Stimulated activated CD4-positive, alpha-beta T cell treated with anti-CD3 and anti-CD28 coated beads, Interleukin-1b, Interleukin-23, amount 100 ng/mL, for 24 hours (primary cell): ENCODE measurements around the gene AIRE.

Experiments
- DNase-seq, 4 experiments: peaks; one replicate each; pipeline ENCODE4 v3.0.0-alpha.2; 2020; ENCODE audit warnings: low read depth in 4 of 4, low spot score in 1 of 4

Gene AIRE

GRCh38 chr21:44303490-44303981 lies 17.9 kb downstream of the AIRE start:
- no peak for DNase-seq

GRCh38 chr21:44304011-44304616 lies 18.4 kb downstream of the AIRE start:
- no peak for DNase-seq

DNA sequence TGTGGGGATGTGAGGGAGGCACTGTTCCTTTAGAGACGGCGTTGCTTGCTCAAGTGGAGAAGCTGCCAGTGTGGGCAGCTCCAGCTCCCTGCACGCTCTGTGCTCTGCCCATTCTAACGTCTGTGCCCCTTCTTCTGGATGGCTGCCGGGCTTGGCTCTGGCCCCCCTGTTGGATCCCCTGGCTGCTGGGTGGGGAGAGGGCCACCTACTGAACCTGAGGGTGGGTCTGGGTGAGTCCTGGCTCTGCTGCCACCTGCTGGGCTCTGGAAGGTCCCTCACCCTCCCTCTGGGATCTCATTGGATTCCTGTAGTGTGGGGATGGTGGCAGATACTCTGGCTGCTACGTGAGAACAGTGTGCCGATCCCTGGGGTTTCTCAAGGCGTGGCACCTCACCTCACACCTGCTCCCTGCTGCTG lies 19.2 kb downstream of the AIRE start:
- DNase-seq = peak in 2 of 4 experiments; percentile 21 to 25

DNA sequence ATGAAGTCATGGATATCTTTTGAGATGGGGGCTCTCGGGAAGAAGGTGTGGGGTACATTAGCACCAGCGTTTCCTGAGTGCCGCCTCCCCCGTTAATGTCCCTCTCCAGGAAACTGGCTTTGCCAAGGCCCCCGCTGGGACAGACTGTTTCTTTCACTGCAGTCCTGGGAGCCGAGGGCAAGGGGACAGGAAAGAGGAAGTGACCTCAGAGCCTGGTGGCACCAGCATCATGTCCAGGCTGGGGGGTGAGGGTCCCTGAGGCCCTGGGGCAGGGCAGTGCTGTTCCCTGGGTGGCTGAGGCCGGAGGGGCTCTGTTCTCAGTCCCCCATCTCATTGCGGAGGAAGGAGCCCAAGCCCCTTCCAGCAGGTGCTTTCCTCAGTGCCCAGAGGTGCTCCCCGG lies 20.0 kb downstream of the AIRE start:
- no peak for DNase-seq

DNA sequence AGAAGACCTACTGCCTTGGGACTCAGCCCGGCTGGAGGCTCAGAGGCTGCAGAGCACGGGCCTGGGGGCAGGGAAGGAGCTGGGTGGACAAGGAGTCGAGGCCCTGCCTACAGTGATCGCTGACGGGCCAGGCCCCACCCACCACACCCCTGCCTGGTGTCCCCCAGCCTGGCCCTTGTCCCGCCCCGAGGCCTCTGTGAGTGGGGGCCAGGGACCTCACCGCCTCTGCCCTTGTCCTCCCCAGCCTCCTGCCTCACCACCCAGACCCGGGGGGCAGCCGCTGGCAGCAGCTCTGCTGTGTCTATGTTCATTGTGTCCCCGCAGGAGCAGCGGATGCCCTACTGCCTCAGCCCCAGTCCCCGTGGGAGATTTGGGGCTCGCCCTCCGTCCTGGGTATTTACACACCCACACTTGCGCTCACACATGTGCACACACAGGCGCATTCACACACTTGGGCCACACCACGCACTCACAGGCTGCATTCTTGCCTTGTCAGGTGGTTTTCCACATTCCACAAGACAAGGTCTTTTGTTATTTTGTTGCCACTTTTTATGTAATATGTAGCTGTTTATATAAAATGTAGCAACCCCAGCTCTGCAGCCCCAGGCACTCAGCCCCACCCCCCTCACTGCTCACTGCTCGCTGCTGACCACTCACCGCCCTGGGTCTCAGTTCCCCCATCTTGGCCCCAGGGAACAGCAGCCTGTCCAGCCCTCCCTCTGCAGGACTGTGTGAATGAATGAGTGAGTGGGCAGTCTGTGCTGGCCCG lies 21.4 kb downstream of the AIRE start:
- DNase-seq = no peak

- no peak for DNase-seq
Measured at GRCh38 chr21:44310628-44311507, 25.2 kb downstream of the AIRE start.

GRCh38 chr21:44312089-44312488 lies 26.4 kb downstream of the AIRE start:
- DNase-seq = no peak

DNA sequence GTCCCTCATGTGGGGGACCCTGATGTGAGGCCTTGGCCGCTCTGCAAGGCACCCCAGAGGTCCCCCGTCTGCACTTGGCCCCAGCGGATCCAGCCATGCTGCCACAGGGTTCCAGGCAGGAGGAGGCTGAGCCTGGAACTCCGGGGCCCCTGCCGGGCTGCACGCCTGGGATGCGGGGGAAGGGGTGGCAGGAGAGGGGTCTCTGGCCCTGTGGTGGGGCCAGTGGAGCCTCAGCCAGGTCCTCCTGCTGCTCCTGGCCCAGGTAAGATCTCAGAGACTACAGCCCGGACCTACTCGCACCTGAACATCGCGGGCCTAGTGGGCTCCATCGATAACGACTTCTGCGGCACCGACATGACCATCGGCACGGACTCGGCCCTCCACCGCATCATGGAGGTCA lies 27.0 kb downstream of the AIRE start:
- DNase-seq = no peak

DNA sequence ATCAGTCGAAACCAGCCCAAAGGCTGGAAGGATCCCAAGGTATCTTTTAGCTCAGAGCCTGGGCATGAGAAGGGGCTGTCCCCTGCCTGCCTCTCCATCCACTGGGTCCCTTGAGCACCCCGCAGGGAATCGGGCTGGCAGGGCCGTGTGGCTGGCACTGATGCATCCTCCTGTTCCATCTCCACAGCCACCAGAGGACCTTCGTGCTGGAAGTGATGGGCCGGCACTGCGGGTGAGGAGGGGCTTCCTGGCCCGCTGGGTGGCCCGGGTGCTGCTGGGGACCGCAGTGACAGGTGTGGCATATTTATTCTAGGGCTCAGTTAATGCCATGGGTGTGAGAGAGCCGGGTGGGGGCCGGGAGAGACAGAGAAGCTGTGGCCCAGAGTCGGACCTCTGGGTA lies 27.8 kb downstream of the AIRE start:
- DNase-seq = no peak

- no peak for DNase-seq
Measured at GRCh38 chr21:44314128-44314527, 28.5 kb downstream of the AIRE start.

GRCh38 chr21:44314561-44314960 lies 28.9 kb downstream of the AIRE start:
- DNase-seq = no peak

DNA sequence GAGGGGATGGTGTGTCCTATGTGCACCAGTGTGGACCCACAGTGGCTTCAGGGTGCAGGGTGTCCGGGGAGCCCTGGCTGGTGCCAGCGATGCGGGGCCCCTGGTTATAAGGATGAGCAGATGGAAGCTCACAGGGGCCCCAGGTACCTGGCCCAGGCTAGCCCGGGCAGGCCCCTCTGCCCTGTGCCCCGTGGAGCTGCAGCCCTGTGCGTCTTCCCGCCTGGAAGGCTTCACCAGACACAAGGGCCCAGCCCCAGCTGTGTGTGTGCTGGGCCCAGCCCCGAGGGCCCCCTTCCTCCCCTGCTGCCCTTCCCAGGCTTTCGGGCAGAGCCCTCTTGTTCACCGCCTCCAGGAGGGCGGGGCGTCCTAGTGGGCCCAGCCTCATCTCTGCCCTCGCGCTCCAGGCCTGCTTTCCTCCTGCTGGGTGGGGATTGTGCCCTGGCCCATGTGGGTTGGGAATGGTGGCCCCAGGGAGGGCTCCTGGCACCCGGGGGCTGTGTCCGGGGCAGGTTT lies 30.1 kb downstream of the AIRE start:
- no peak for DNase-seq

GRCh38 chr21:44316277-44316900 lies 30.7 kb downstream of the AIRE start:
- no peak for DNase-seq

DNA sequence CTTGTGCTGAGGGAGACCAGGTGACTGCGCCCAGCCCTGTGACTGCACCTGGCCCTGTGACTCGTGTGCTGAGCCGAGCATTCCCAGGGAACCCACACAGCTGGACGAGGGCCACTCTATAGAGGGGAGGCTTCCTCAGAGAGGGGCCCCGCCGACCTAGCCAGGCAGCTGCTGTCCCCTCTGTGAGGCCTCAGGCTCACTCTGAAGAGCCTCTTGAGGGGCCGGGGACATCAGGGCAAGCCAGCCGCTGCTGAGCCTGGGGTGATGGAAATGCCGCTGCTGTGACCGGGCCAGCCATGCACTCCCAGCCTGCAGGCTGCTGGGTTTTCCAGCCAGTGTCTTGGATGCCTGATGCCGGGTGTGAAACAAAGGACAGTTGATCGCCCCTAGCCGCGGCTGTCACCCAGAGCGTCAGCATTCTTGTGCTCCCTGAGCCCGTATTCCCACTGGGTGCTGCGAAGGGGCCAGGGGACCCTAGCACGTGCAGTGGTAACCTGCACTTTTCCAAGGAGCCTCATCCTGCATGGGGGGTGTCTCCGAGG lies 31.6 kb downstream of the AIRE start:
- DNase-seq = no peak

DNA sequence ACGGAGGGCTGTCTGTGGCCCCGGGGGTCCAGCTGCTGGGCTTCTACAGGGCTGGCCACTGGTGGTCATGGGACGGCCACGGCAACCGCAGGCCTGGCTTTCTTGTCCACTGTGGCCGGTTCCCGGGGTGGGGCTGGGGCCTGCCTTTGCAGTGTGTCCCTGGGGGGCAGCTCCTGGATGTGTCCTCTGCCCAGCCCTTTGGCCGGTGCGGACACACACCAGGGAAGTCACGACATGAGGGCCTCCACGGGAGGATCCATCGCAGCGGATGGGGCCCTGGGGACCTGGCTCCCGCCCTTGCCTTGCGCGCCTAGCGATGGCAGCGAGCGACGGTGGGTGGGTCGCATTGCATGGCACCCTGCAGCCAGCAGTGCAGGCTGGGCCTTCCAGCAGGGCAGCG lies 32.2 kb downstream of the AIRE start:
- no peak for DNase-seq

DNA sequence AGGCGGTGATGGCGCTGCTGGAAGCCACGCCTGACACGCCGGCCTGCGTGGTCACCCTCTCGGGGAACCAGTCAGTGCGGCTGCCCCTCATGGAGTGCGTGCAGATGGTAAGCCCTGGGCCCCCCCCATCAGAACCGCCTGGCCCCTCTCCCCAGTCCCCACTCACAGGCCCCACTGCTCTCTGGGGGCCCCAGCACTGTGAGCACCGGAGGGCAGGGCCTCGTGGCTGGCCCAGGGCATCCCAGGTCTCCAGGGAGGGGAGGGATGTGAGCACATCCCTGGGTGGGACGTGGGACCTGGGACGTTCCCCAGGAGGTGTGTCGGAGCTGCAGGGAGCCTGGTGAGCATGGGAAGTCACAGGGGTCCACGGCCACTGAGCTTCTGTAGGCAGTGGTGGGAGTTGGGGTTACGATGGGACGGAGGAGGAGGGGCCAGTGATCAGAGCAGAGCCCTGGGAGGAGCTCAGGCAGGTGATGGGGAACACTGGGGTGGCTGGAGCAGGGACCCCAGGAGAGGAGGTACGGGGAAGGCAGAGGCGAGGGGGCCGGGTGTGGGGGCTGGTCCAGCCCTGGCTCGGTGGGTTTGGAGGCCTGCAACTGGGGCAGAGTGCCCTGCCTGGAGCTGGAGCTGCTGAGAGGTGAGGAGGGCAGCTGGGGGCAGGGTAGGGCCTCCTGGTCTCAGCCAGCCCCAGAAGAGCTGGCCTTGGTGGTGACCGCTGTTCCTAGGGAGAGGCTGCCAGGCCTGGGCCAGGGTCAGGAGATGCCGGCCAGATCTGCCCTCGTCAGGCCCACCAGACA lies 33.0 kb downstream of the AIRE start:
- no peak for DNase-seq

DNA sequence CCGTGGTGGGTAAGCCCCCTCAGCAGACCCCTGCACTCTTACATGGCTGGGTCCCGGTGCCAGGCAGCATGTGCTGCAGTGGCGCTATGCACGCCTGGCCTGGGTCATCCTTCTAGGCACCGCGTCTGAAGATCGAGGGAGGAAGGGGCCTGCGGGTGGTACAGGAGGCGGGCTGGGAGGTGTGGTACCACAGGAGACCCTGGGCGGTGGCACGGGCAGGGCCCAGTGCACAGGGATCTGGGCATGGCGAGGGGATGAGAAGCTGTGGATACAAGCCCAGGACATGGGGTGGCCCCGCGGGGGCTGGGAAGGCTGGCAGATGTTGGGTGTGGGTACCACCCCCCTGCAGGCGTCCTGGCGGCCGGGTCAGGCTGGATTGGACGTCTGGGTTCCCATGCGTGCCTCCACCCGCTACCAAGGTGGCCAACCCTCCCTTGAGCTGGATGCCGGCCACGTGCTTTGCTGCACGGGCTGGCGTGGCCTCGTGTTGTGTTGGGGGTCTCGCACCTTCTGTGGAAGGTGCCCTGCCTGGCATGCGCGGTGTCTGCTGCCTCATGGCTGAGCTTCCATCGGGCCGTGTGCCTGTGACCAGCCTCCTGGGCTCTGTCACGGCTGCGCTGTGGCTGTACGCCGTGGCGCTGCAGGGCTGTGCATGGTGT lies 33.9 kb downstream of the AIRE start:
- DNase-seq = no peak

- DNase-seq = no peak
Measured at GRCh38 chr21:44320847-44321246, 35.2 kb downstream of the AIRE start.

GRCh38 chr21:44321846-44322450 lies 36.3 kb downstream of the AIRE start:
- no peak for DNase-seq
